Neural cell (in vitro differentiated cells): ENCODE measurements around the gene H19. TPM values are rescaled to one million over a fixed set of nuclear protein-coding genes. Genes with fewer than 3 reads are reported as not detected.

Experiments
- H2AFZ ChIP-seq: fragments of 200-600, 300-800 bp; sonication (generic), shearing (Covaris generic); 2 replicates; pipeline ENCODE4 v1.6.0; 2014; ENCODE audit warnings: low read depth, mild to moderate bottlenecking, antibody characterized with exemption, low read length, moderate library complexity
- H3F3A ChIP-seq: fragments of 200-600 bp; shearing (Covaris generic); 2 replicates; pipeline ENCODE4 v1.6.1; 2016; ENCODE audit warnings: mild to moderate bottlenecking, moderate library complexity, mixed read lengths, antibody characterized with exemption, low read length; ENCODE audit not compliant: insufficient read depth, poor library complexity, severe bottlenecking
- H3K27ac ChIP-seq: fragments of 200-600, 300-800 bp; sonication (generic), shearing (Covaris generic); 2 replicates; pipeline ENCODE4 v1.5.1; 2014; ENCODE audit warnings: mild to moderate bottlenecking, low read length, moderate library complexity
- H3K27me3 ChIP-seq: fragments of 300-800, 200-600 bp; sonication (generic), shearing (Covaris generic); 2 replicates; pipeline ENCODE4 v1.6.0; 2014; ENCODE audit warnings: mild to moderate bottlenecking, low read depth, low read length, moderate library complexity; ENCODE audit not compliant: insufficient read depth
- H3K36me3 ChIP-seq: fragments of 300-800, 200-600 bp; sonication (generic), shearing (Covaris generic); 2 replicates; pipeline ENCODE4 v1.5.1; 2014; ENCODE audit warnings: mild to moderate bottlenecking, antibody characterized with exemption, low read length, moderate library complexity; ENCODE audit not compliant: insufficient read depth
- H3K4me2 ChIP-seq: fragments of 300-800, 200-600 bp; sonication (generic), shearing (Covaris generic); 2 replicates; pipeline ENCODE4 v1.6.0; 2014; ENCODE audit warnings: mild to moderate bottlenecking, low read length
- H3K4me3 ChIP-seq: fragments of 300-800, 200-600 bp; sonication (generic), shearing (Covaris generic); 2 replicates; pipeline ENCODE4 v1.5.1; 2014; ENCODE audit warnings: mild to moderate bottlenecking, low read length, moderate library complexity
- H3K79me2 ChIP-seq: fragments of 200-600 bp; shearing (Covaris generic); replicated peaks from 2 replicates; pipeline ENCODE4 v1.6.0; 2014; ENCODE audit warnings: mild to moderate bottlenecking, low read length, moderate library complexity; ENCODE audit not compliant: insufficient read depth
- H3K9ac ChIP-seq: fragments of 300-800, 200-600 bp; sonication (generic), shearing (Covaris generic); 2 replicates; pipeline ENCODE4 v1.6.1; 2016; ENCODE audit warnings: mild to moderate bottlenecking, low read length, mixed read lengths
- H3K9me2 ChIP-seq: fragments of 200-600 bp; shearing (Covaris generic); 2 replicates; pipeline ENCODE4 v1.6.1; 2016; ENCODE audit warnings: mild to moderate bottlenecking, low read length, mixed read lengths; ENCODE audit not compliant: insufficient read depth
- H3K9me3 ChIP-seq: fragments of 200-600, 300-800 bp; sonication (generic), shearing (Covaris generic); 2 replicates; pipeline ENCODE4 v1.6.1; 2016; ENCODE audit warnings: mild to moderate bottlenecking, mixed run types, low read length, moderate library complexity, mixed read lengths
- H4K20me1 ChIP-seq: fragments of 200-600 bp; shearing (Covaris generic); 2 replicates; pipeline ENCODE4 v1.6.1; 2016; ENCODE audit warnings: mild to moderate bottlenecking, mixed run types; ENCODE audit not compliant: insufficient read depth
- EP300 ChIP-seq: fragments of 450-650 bp; conservative IDR thresholded peaks from 2 replicates; pipeline ENCODE4 v1.6.1; 2014; ENCODE audit warnings: antibody characterized with exemption, mild to moderate bottlenecking, moderate library complexity; ENCODE audit not compliant: poor library complexity, severe bottlenecking
- EZH2 ChIP-seq: fragments of 200-600, 300-800 bp; shearing (Covaris generic), sonication (generic); IDR thresholded peaks from 2 replicates; pipeline ENCODE4 v1.6.1; 2014; ENCODE audit warnings: antibody characterized with exemption, low read length, borderline replicate concordance, mild to moderate bottlenecking; ENCODE audit not compliant: insufficient read depth, poor library complexity, severe bottlenecking
- MXI1 ChIP-seq: fragments of 450-650 bp; conservative IDR thresholded peaks from 2 replicates; pipeline ENCODE4 v1.6.1; 2014; ENCODE audit warnings: antibody characterized with exemption, mild to moderate bottlenecking; ENCODE audit not compliant: poor library complexity, severe bottlenecking
- POLR2AphosphoS5 ChIP-seq: IDR thresholded peaks from 2 replicates; pipeline ENCODE4 v1.6.1; 2012
- RAD21 ChIP-seq: fragments of 450-650 bp; conservative IDR thresholded peaks from 2 replicates; pipeline ENCODE4 v1.6.1; 2014; ENCODE audit warnings: antibody characterized with exemption, mild to moderate bottlenecking, moderate library complexity
- SMC3 ChIP-seq: fragments of 450-650 bp; conservative IDR thresholded peaks from 2 replicates; pipeline ENCODE4 v1.6.1; 2014; ENCODE audit warnings: antibody characterized with exemption, mild to moderate bottlenecking, moderate library complexity; ENCODE audit not compliant: poor library complexity
- TAF1 ChIP-seq: IDR thresholded peaks from 2 replicates; pipeline ENCODE4 v1.6.1; 2012; ENCODE audit warnings: low read depth
- polyA plus RNA-seq: library from polyadenylated mRNA; depleted of rRNA; stranded (reverse); fragments of >200 nt; gene quantifications from 2 replicates; pipeline ENCODE4 v1.2.3, GENCODE V29; 2014
- TF ChIP-seq, protein P1 (sequence below): IDR thresholded peaks from 2 replicates; pipeline ENCODE4 v1.6.1; 2012; ENCODE audit warnings: borderline replicate concordance
- TF ChIP-seq, protein P2 (sequence below): fragments of 450-650 bp; IDR thresholded peaks from 2 replicates; pipeline ENCODE4 v1.5.1; 2014; ENCODE audit warnings: antibody characterized with exemption, mild to moderate bottlenecking, moderate library complexity; ENCODE audit not compliant: poor library complexity, severe bottlenecking

The H19 gene
- polyA plus RNA-seq, 1 donor from 2014 or later, result not detected

DNA sequence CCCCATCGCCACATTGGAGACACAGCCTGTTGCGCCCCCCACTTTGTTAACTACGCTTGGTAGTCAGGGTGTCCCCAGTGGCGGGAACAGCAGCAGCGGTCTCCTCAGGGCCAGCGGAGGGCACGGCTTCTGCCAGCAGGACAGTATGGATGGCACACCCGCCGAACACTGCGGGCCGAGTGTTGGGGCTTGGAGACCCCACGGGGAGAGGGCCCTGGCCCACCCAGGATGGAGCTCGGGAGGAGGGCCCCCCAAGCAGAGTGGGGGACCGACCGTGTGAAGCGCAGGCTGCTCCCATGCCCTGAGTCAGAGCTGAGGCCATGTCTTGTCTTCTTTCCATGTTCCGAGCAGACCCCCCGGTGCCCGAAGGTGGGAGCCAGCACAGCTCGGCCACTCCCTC, 32.7 kb downstream of the H19 start:
- Histone ChIP-seq H3K27me3 (no peaks in the 10 kb centered on the region), H4K20me1 (no peaks in the 10 kb centered on the region), H3K36me3 (no peaks in the 10 kb centered on the region), H3F3A (no peaks in the 10 kb centered on the region), H3K79me2 (no peaks in the 10 kb centered on the region), H3K27ac (no peak overlapping the region), H3K4me3 (no peak overlapping the region), H3K9ac (no peak overlapping the region), H3K4me2 (no peak overlapping the region), H3K9me2 (no peaks in the 10 kb centered on the region), H3K9me3 (no peaks in the 10 kb centered on the region), H2AFZ (no peak overlapping the region)
- TF ChIP-seq MXI1 (no peak), EZH2 (no peak), POLR2AphosphoS5 (no peak), TAF1 (no peak), EP300 (no peak), RAD21 (no peak), SMC3 (no peak)
- TF ChIP-seq, protein P1, sequence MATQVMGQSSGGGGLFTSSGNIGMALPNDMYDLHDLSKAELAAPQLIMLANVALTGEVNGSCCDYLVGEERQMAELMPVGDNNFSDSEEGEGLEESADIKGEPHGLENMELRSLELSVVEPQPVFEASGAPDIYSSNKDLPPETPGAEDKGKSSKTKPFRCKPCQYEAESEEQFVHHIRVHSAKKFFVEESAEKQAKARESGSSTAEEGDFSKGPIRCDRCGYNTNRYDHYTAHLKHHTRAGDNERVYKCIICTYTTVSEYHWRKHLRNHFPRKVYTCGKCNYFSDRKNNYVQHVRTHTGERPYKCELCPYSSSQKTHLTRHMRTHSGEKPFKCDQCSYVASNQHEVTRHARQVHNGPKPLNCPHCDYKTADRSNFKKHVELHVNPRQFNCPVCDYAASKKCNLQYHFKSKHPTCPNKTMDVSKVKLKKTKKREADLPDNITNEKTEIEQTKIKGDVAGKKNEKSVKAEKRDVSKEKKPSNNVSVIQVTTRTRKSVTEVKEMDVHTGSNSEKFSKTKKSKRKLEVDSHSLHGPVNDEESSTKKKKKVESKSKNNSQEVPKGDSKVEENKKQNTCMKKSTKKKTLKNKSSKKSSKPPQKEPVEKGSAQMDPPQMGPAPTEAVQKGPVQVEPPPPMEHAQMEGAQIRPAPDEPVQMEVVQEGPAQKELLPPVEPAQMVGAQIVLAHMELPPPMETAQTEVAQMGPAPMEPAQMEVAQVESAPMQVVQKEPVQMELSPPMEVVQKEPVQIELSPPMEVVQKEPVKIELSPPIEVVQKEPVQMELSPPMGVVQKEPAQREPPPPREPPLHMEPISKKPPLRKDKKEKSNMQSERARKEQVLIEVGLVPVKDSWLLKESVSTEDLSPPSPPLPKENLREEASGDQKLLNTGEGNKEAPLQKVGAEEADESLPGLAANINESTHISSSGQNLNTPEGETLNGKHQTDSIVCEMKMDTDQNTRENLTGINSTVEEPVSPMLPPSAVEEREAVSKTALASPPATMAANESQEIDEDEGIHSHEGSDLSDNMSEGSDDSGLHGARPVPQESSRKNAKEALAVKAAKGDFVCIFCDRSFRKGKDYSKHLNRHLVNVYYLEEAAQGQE, result no peak
- TF ChIP-seq, protein P2, sequence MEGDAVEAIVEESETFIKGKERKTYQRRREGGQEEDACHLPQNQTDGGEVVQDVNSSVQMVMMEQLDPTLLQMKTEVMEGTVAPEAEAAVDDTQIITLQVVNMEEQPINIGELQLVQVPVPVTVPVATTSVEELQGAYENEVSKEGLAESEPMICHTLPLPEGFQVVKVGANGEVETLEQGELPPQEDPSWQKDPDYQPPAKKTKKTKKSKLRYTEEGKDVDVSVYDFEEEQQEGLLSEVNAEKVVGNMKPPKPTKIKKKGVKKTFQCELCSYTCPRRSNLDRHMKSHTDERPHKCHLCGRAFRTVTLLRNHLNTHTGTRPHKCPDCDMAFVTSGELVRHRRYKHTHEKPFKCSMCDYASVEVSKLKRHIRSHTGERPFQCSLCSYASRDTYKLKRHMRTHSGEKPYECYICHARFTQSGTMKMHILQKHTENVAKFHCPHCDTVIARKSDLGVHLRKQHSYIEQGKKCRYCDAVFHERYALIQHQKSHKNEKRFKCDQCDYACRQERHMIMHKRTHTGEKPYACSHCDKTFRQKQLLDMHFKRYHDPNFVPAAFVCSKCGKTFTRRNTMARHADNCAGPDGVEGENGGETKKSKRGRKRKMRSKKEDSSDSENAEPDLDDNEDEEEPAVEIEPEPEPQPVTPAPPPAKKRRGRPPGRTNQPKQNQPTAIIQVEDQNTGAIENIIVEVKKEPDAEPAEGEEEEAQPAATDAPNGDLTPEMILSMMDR, result no peak

DNA sequence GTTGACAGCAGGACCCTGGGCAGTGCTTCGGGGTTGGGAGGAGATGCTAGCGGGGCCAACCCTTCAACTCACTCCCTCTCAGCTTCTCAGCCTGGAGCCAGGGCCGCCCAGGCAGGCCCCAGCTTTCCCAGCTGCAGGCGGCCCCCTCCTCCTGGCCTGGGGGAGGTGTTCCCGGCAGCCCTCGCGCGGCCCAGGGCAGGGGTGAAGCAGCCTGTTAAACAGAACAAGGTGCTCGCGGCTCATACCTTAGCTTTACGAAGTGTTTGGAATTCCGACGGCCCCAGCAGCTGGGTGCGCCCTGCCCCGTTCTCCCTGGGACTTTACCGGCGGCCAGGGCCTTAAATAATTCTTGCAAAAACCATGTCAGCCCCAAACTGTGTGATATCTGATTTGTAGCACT, 33.3 kb downstream of the H19 start:
- Histone ChIP-seq H3K79me2 (no peaks in the 10 kb centered on the region), H4K20me1 (no peaks in the 10 kb centered on the region)

More for the DNA sequence above, 33.3 kb downstream of the H19 start:
- Histone ChIP-seq H3K36me3 (no peaks in the 10 kb centered on the region), H3K9ac (no peak overlapping the region), H3F3A (no peaks in the 10 kb centered on the region), H3K27ac (no peak overlapping the region), H2AFZ (no peak overlapping the region), H3K9me3 (no peaks in the 10 kb centered on the region), H3K4me3 (no peak overlapping the region), H3K4me2 (no peak overlapping the region), H3K9me2 (no peaks in the 10 kb centered on the region), H3K27me3 (no peaks in the 10 kb centered on the region)
- TF ChIP-seq, protein P1, result no peak
- TF ChIP-seq SMC3, result no peak
- TF ChIP-seq POLR2AphosphoS5, result no peak
- TF ChIP-seq, protein P2, result no peak
- TF ChIP-seq EP300, result no peak
- no peak for TF ChIP-seq TAF1
- no peak for TF ChIP-seq MXI1
- TF ChIP-seq EZH2, result no peak
- TF ChIP-seq RAD21, result no peak
